ENCODE results near the gene LIAS. TPM values are rescaled to one million over a fixed set of nuclear protein-coding genes. Genes with fewer than 3 reads are reported as not detected.

Gene LIAS
- total RNA-seq, 1 experiment from 2014 or later, result 6.8 TPM

- no TSS peak for BruUV-seq (replicated peaks)
- TF ChIP-seq REST (IDR thresholded peaks at IDR 0.05; ENCODE audit: insufficient read depth in 1 of 2, low read depth in 2 of 2, low read length in 1 of 2), result no peak
- no peak for TF ChIP-seq POLR2AphosphoS5 (IDR thresholded peaks at IDR 0.05; ENCODE audit: low read depth, low read length)
- TF ChIP-seq SIN3A (IDR thresholded peaks at IDR 0.05; ENCODE audit: borderline replicate concordance, insufficient read depth, low read depth, low read length), result no peak
- TF ChIP-seq TCF7L2 (IDR thresholded peaks at IDR 0.05; ENCODE audit: low read depth, low read length), result no peak
- no peak for TF ChIP-seq CTCF (IDR thresholded peaks at IDR 0.05)
- intact Hi-C loops (cut with micrococcal nuclease; ENCODE audit: unreplicated experiment), result no loop called here
These were observed 29.2 kb upstream of the LIAS start for GRCh38 chr4:39429476-39430334.

GRCh38 chr4:39433878-39434492 lies 24.9 kb upstream of the LIAS start:
- H3K4me3 ChIP-seq (ENCODE audit: low read depth in 2 of 2, low read length in 2 of 2), result no peak overlapping the region
- DNase-seq (ENCODE audit: low read depth, low spot score) (no peak), ATAC-seq (no peak)
- intact Hi-C loops (cut with micrococcal nuclease; ENCODE audit: unreplicated experiment), result no loop called here
- H3K36me3 ChIP-seq (ENCODE audit: control insufficient read depth, insufficient read depth, low read length), result no peaks in the 10 kb centered on the region
- H3K4me1 ChIP-seq (ENCODE audit: control insufficient read depth, insufficient read depth, low read length), result no peaks in the 10 kb centered on the region; the same call in 1 of the 2 replicates
- TF ChIP-seq POLR2AphosphoS5 (IDR thresholded peaks at IDR 0.05; ENCODE audit: low read depth, low read length), result no peak
- TF ChIP-seq TCF7L2 (IDR thresholded peaks at IDR 0.05; ENCODE audit: low read depth, low read length), result no peak
- no peak for TF ChIP-seq SIN3A (IDR thresholded peaks at IDR 0.05; ENCODE audit: borderline replicate concordance, insufficient read depth, low read depth, low read length)
- no peak for TF ChIP-seq CTCF (IDR thresholded peaks at IDR 0.05)
- no peak for TF ChIP-seq REST (IDR thresholded peaks at IDR 0.05; ENCODE audit: insufficient read depth in 1 of 2, low read depth in 2 of 2, low read length in 1 of 2)
- no TSS peak for BruUV-seq (replicated peaks)
- in situ Hi-C loops (cut with HindIII; ENCODE audit: low pct_unique_long_range_greater_than_20kb, low sequenced_read_pairs), result no loop called here
- no peaks in the 10 kb centered on the region for H3K9me3 ChIP-seq (ENCODE audit: control insufficient read depth, insufficient read depth, low read depth, low read length)
- ChIA-PET CTCF (no interaction called here), POLR2A (no interaction called here)
- no peak overlapping the region for H3K27ac ChIP-seq (ENCODE audit: low read length)
- H3K27me3 ChIP-seq (ENCODE audit: control insufficient read depth, insufficient read depth, low read length), result no peaks in the 10 kb centered on the region

More at GRCh38 chr4:39429476-39430334, 29.2 kb upstream of the LIAS start:
- POLR2A ChIA-PET, result no interaction called here
- H3K4me1 ChIP-seq (ENCODE audit: control insufficient read depth, insufficient read depth, low read length), result no peaks in the 10 kb centered on the region
- no peaks in the 10 kb centered on the region for H3K36me3 ChIP-seq (ENCODE audit: control insufficient read depth, insufficient read depth, low read length)
- H3K27ac ChIP-seq (ENCODE audit: low read length), result no peak overlapping the region
- H3K27me3 ChIP-seq (ENCODE audit: control insufficient read depth, insufficient read depth, low read length), result no peaks in the 10 kb centered on the region
- H3K4me3 ChIP-seq (ENCODE audit: low read depth in 2 of 2, low read length in 2 of 2), result no peak overlapping the region
- H3K9me3 ChIP-seq (ENCODE audit: control insufficient read depth, insufficient read depth, low read depth, low read length), result no peaks in the 10 kb centered on the region
- in situ Hi-C loops (cut with HindIII; ENCODE audit: low pct_unique_long_range_greater_than_20kb, low sequenced_read_pairs), result no loop called here
- DNase-seq (ENCODE audit: low read depth, low spot score) (no peak), ATAC-seq (no peak)
- CTCF ChIA-PET, result no interaction called here

Measured in Panc1 (cell line).